K562 (cell line): ENCODE measurements around the gene ZBTB24. TPM values are rescaled to one million over a fixed set of nuclear protein-coding genes. Genes with fewer than 3 reads are reported as not detected.

ENCODE experiments used
- ATAC-seq: fragments of 200-7000 bp; cut with Tn5 transposase; 3 replicates; pipeline ENCODE4 v1.9.1; 2020; ENCODE audit warnings: moderate library complexity
- BruUV-seq: library from RNA; stranded (reverse); fragments of 400-500 nt; replicated peaks from 2 replicates; lab custom pipeline; 2021; lab: Mats Ljungman, UMichigan
- CTCF ChIA-PET: fragments of 300-600 bp; formaldehyde crosslinking; extraction: SDS; loops from one replicate; lab custom pipeline; 2021; ENCODE audit warnings: low intra/inter-chr PET ratio; lab: Yijun Ruan, JAX
- POLR2A ChIA-PET: fragments of 300-600, 350-650 bp; sonication (Branson Sonifier 250); formaldehyde crosslinking; extraction: SDS; loops from one replicate; lab custom pipeline; 2021; ENCODE audit warnings: antibody characterized with exemption, inconsistent platforms; lab: Yijun Ruan, JAX
- DNase-seq, 4 experiments: peaks; one replicate each; pipeline versions ENCODE4 v3.0.0 to v3.0.0-alpha.2; 2011 to 2018; ENCODE audit warnings: low spot score in 3 of 4, mixed read lengths in 3 of 4; ENCODE audit errors: extremely low read depth in 1 of 4
- FAIRE-seq: peaks from 2 replicates; lab custom pipeline; 2011; peaks lifted over from hg19 to GRCh38; lab: Jason Lieb, UNC
- H2AFZ ChIP-seq: 2 replicates; pipeline ENCODE4 v1.6.0; 2011; ENCODE audit warnings: low read depth, low read length, control low read depth, inconsistent platforms
- H3K27ac ChIP-seq: fragments of 200-600 bp; 3 replicates; pipeline ENCODE4 v1.8.0; 2011; ENCODE audit warnings: low read depth, mild to moderate bottlenecking, control low read depth, inconsistent platforms, low read length, moderate library complexity, mixed read lengths; ENCODE audit errors: extremely low read depth
- H3K27me3 ChIP-seq, 2 experiments: fragments of 300-600 bp in 1 of 2; 2 replicates in 1 of 2; 3 replicates in 1 of 2; pipeline versions ENCODE4 v1.6.0 to v1.8.0; 2011; ENCODE audit warnings: inconsistent platforms in 2 of 2, low read length in 2 of 2, mild to moderate bottlenecking in 1 of 2, mixed read lengths in 1 of 2, moderate library complexity in 1 of 2; ENCODE audit not compliant: control insufficient read depth in 2 of 2, insufficient read depth in 2 of 2
- H3K36me3 ChIP-seq: fragments of 300-600 bp; 3 replicates; pipeline ENCODE4 v1.8.0; 2011; ENCODE audit warnings: mild to moderate bottlenecking, low read length, inconsistent platforms; ENCODE audit not compliant: control insufficient read depth, insufficient read depth
- H3K4me1 ChIP-seq, 2 experiments: fragments of 200-600 bp in 1 of 2; replicated peaks in 1 of 2; 2 replicates in 1 of 2; 3 replicates in 1 of 2; pipeline versions ENCODE4 v1.5.1 to v1.8.0; 2011; ENCODE audit warnings: inconsistent platforms in 2 of 2, low read length in 2 of 2, mild to moderate bottlenecking in 1 of 2, mixed read lengths in 1 of 2, moderate library complexity in 1 of 2; ENCODE audit not compliant: control insufficient read depth in 2 of 2, insufficient read depth in 2 of 2
- H3K4me2 ChIP-seq: 2 replicates; pipeline ENCODE4 v1.6.1; 2011; ENCODE audit warnings: low read length, control low read depth, inconsistent platforms, mixed read lengths; ENCODE audit not compliant: insufficient read depth
- H3K4me3 ChIP-seq: fragments of 200-600 bp; sonication (generic), shearing (Covaris generic); 2 replicates; pipeline ENCODE4 v1.5.1; 2016; ENCODE audit warnings: control low read depth, inconsistent platforms
- H3K79me2 ChIP-seq: fragments of 200-600 bp; 3 replicates; pipeline ENCODE4 v1.8.0; 2011; ENCODE audit warnings: low read length, inconsistent platforms; ENCODE audit not compliant: control insufficient read depth, insufficient read depth
- H3K9ac ChIP-seq, 2 experiments: 2 replicates each; pipeline versions ENCODE4 v1.6.0 to v1.6.1; 2011; ENCODE audit warnings: low read depth in 2 of 2, low read length in 2 of 2, control low read depth in 1 of 2, inconsistent platforms in 1 of 2, mild to moderate bottlenecking in 1 of 2, mixed read lengths in 1 of 2; ENCODE audit not compliant: insufficient read depth in 1 of 2
- H3K9me1 ChIP-seq: one replicate; pipeline ENCODE4 v1.6.0; 2011; ENCODE audit warnings: inconsistent platforms, mild to moderate bottlenecking, low read length, moderate library complexity; ENCODE audit not compliant: control insufficient read depth, insufficient read depth
- H3K9me3 ChIP-seq: replicated peaks from 2 replicates; pipeline ENCODE4 v1.5.1; 2011; ENCODE audit warnings: low read depth, low read length, inconsistent platforms; ENCODE audit not compliant: control insufficient read depth, insufficient read depth
- H4K20me1 ChIP-seq: replicated peaks from 2 replicates; pipeline ENCODE4 v1.6.1; 2011; ENCODE audit warnings: low read length, inconsistent platforms, mixed read lengths; ENCODE audit not compliant: control insufficient read depth, insufficient read depth
- CTBP1 ChIP-seq: fragments of 450-650 bp; IDR thresholded peaks from 2 replicates; pipeline ENCODE4 v1.6.1; 2016; ENCODE audit warnings: borderline replicate concordance
- HDAC3 ChIP-seq: fragments of 450-650 bp; IDR thresholded peaks from 2 replicates; pipeline ENCODE4 v1.6.1; 2018; ENCODE audit warnings: borderline replicate concordance, mild to moderate bottlenecking, moderate library complexity; ENCODE audit not compliant: partially characterized antibody
- JUN ChIP-seq, 2 experiments: sonication (generic) in 1 of 2; formaldehyde crosslinking in 1 of 2; IDR thresholded peaks; 2 replicates each; pipeline versions ENCODE4 v1.6.1 to v1.8.0; 2012 to 2022; ENCODE audit warnings: borderline replicate concordance in 2 of 2, mild to moderate bottlenecking in 2 of 2, improper control_type of control experiment in 1 of 2, low read depth in 1 of 2, low read length in 1 of 2, missing genetic modification reagents in 1 of 2
- NFATC3 ChIP-seq: fragments of 450-650 bp; IDR thresholded peaks from 2 replicates; pipeline ENCODE4 v1.6.1; 2017; ENCODE audit warnings: mild to moderate bottlenecking
- SNIP1 ChIP-seq: fragments of 450-650 bp; IDR thresholded peaks from 2 replicates; pipeline ENCODE4 v1.7.1; 2017; ENCODE audit warnings: low read depth, mild to moderate bottlenecking
- TOE1 ChIP-seq, 2 experiments: fragments of 450-650 bp in 1 of 2; sonication (generic) in 1 of 2; formaldehyde crosslinking in 1 of 2; IDR thresholded peaks; 2 replicates each; pipeline versions ENCODE4 v1.7.1 to v1.8.0; 2016 to 2022; ENCODE audit warnings: borderline replicate concordance in 2 of 2, mild to moderate bottlenecking in 2 of 2, antibody characterized with exemption in 1 of 2, inconsistent platforms in 1 of 2, low read depth in 1 of 2, missing genetic modification reagents in 1 of 2, moderate library complexity in 1 of 2
- ZNF766 ChIP-seq: fragments of 200-800 bp; sonication (Bioruptor generic); conservative IDR thresholded peaks from 2 replicates; pipeline ENCODE4 v1.6.1; 2016; ENCODE audit warnings: missing genetic modification characterization, missing compliant biosample characterization
- WGBS: fragments of 100-300 bp; shearing (Covaris generic); methylation state at CpG from one replicate; pipeline ENCODE4 v1.1.6; 2016; ENCODE audit warnings: low coverage, mixed read lengths; ENCODE audit not compliant: insufficient coverage; ENCODE audit errors: missing lambda C conversion rate; 5-methylcytosine and 5-hydroxymethylcytosine counted together
- in situ Hi-C: fragments of 300-500 bp; cut with MboI; formaldehyde crosslinking; loops from 4 replicates; pipeline ENCODE4 v1.15.0; 2018; ENCODE audit warnings: inconsistent platforms, mixed read lengths
- intact Hi-C: fragments of 100-400 bp; cut with micrococcal nuclease; formaldehyde crosslinking; loops from 2 replicates; pipeline ENCODE4 v1.14.2; 2022
- polyA plus RNA-seq, 8 experiments: library from polyadenylated mRNA; depleted of rRNA in 4 of 8; stranded (reverse) in 5 of 8; unstranded in 3 of 8; fragments of >200 nt; fragmentation: Nextera tagmentation in 2 of 8; fragmentation: Illumina TruSeq in 1 of 8; extraction: Ambion mirVana in 2 of 8; extraction: Trizol in 1 of 8; gene quantifications; 2 replicates each; pipeline versions ENCODE4 v1.2.1 to v1.2.3, GENCODE V29; 2011 to 2014; ENCODE audit warnings: inconsistent platforms in 1 of 8, missing spikeins in 1 of 8
- total RNA-seq, 7 experiments: library from RNA; depleted of rRNA in 6 of 7; stranded (reverse); fragments of >200 nt in 6 of 7; fragmentation: Illumina TruSeq in 2 of 7; extraction: Trizol in 2 of 7; gene quantifications; 2 replicates each; pipeline versions ENCODE4 v1.2.1 to v1.2.3, GENCODE V29; 2011 to 2021; ENCODE audit warnings: low replicate concordance in 1 of 7
- TF ChIP-seq, protein P1 (sequence below), 2 experiments: fragments of 450-650 bp in 1 of 2; sonication (generic) in 1 of 2; formaldehyde crosslinking in 1 of 2; IDR thresholded peaks; 2 replicates each; pipeline versions ENCODE4 v1.7.1 to v1.9.0; 2016 to 2022; ENCODE audit warnings: inconsistent platforms in 1 of 2, mild to moderate bottlenecking in 1 of 2, missing genetic modification reagents in 1 of 2
- TF ChIP-seq, protein P2 (sequence below): sonication (generic); formaldehyde crosslinking; IDR thresholded peaks from 2 replicates; pipeline ENCODE4 v1.5.0; 2020; ENCODE audit warnings: missing genetic modification reagents

Gene ZBTB24
- total and polyA plus RNA-seq, 9 of the 15 experiments (the other 6 are each of a cell fraction or from before 2014, with no cell fraction given): 2.0 to 16.7 (median 8.3) TPM

DNA sequence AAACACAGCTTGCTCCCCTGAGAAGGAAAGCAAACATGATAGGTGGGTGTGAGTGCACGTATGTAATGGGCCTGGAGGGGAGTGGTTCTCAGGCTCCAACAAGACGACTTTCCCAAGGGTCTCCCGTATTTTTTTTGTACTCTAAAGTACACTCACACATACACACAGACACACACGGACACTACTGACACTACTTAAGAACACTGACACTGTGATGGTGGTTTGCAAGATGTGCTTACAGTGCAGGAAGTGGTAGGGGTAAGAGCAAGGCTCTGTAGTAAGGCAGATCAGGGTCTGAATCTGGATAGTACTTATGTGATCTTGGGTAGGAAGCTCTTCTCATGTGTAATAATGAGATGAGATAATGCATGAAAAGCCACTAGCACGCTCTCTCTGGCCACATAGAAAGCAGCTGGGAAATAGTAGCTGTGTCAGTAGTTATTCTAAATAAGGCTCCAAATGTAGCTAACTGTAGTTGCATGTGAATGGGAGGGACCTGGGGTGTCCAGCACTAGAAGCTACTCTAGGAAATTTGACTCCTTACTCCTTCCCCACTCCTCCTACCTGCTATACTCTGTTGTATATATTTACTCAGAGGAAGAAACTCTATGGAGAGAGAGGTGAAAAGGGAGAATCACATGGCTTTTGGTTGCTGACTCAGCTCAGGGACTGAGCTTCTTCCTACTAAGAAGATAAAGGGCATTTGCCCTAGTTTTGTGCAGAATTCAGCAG, 8.4 kb upstream of the ZBTB24 start:
- CTCF ChIA-PET: no interaction called here
- TF ChIP-seq, protein P1, sequence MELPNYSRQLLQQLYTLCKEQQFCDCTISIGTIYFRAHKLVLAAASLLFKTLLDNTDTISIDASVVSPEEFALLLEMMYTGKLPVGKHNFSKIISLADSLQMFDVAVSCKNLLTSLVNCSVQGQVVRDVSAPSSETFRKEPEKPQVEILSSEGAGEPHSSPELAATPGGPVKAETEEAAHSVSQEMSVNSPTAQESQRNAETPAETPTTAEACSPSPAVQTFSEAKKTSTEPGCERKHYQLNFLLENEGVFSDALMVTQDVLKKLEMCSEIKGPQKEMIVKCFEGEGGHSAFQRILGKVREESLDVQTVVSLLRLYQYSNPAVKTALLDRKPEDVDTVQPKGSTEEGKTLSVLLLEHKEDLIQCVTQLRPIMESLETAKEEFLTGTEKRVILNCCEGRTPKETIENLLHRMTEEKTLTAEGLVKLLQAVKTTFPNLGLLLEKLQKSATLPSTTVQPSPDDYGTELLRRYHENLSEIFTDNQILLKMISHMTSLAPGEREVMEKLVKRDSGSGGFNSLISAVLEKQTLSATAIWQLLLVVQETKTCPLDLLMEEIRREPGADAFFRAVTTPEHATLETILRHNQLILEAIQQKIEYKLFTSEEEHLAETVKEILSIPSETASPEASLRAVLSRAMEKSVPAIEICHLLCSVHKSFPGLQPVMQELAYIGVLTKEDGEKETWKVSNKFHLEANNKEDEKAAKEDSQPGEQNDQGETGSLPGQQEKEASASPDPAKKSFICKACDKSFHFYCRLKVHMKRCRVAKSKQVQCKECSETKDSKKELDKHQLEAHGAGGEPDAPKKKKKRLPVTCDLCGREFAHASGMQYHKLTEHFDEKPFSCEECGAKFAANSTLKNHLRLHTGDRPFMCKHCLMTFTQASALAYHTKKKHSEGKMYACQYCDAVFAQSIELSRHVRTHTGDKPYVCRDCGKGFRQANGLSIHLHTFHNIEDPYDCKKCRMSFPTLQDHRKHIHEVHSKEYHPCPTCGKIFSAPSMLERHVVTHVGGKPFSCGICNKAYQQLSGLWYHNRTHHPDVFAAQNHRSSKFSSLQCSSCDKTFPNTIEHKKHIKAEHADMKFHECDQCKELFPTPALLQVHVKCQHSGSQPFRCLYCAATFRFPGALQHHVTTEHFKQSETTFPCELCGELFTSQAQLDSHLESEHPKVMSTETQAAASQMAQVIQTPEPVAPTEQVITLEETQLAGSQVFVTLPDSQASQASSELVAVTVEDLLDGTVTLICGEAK (IDR thresholded peaks at IDR 0.05): no peak
- TF ChIP-seq, protein P1 (CRISPR knock-in tag; IDR thresholded peaks at IDR 0.05): no peak
- TF ChIP-seq ZNF766 (CRISPR knock-in tag) (no peak), SNIP1 (no peak), CTBP1 (no peak), TOE1 (IDR thresholded peaks at IDR 0.05; ENCODE audit: borderline replicate concordance) (no peak), TOE1 (CRISPR knock-in tag; IDR thresholded peaks at IDR 0.05; ENCODE audit: borderline replicate concordance, low read depth) (no peak), HDAC3 (no peak), NFATC3 (no peak), JUN (IDR thresholded peaks at IDR 0.05; ENCODE audit: borderline replicate concordance, low read depth, low read length) (peak; percentile 30; the same call in 1 of the 2 replicates), JUN (CRISPR knock-in tag; IDR thresholded peaks at IDR 0.05; ENCODE audit: borderline replicate concordance) (no peak)
- TF ChIP-seq, protein P2, sequence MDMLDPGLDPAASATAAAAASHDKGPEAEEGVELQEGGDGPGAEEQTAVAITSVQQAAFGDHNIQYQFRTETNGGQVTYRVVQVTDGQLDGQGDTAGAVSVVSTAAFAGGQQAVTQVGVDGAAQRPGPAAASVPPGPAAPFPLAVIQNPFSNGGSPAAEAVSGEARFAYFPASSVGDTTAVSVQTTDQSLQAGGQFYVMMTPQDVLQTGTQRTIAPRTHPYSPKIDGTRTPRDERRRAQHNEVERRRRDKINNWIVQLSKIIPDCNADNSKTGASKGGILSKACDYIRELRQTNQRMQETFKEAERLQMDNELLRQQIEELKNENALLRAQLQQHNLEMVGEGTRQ (CRISPR knock-in tag): 0 out of 2 replicates have a peak, but pooled peaks have one; percentile 19

More for the DNA sequence above, 8.4 kb upstream of the ZBTB24 start:
- 18% methylated on average over 5 of the region's 5 CpGs for WGBS
- Histone ChIP-seq H3K27ac (peak overlapping the region; percentile 50; the same call in 1 of the 3 replicates), H3K27me3 (peaks cover under 1 to 4% of the 10 kb centered on the region in 2 experiments; a peak in 3 of 5 replicates), H3K9me1 (no peaks in the 10 kb centered on the region), H3K79me2 (no peaks in the 10 kb centered on the region), H3K4me1 (peaks cover 0 to 17% of the 10 kb centered on the region in 2 experiments; a peak in 3 of 5 replicates), H2AFZ (peak overlapping the region; percentile 91), H3K4me2 (peak overlapping the region; percentile 39; the same call in 1 of the 2 replicates), H3K9ac (no peak overlapping the region), H3K36me3 (no peaks in the 10 kb centered on the region), H4K20me1 (no peaks in the 10 kb centered on the region), H3K4me3 (no peak overlapping the region), H3K9me3 (no peaks in the 10 kb centered on the region)
- ATAC-seq: peak; percentile 83
- DNase-seq: peak in 1 of 4 experiments; percentile 47
- BruUV-seq: no TSS peak
- no peak for FAIRE-seq
- POLR2A ChIA-PET: interaction anchor here (0.7 to 2.0 kb wide), 6 partner anchors 9 to 452 kb away, joined by 3 to 7 read pairs (median 4); partner anchors contain the start of gene ZBTB24
- in situ Hi-C loops (no loop called here), intact Hi-C loops (no loop called here)
